GM18508 (cell line): ENCODE results near the gene ZCCHC12.

Experiments used
- ATAC-seq: cut with Tn5 transposase; IDR thresholded peaks from one replicate; pipeline ENCODE4 v1.9.1; 2021; ENCODE audit warnings: moderate number of reproducible peaks; ENCODE audit not compliant: insufficient read depth, unreplicated experiment

The ZCCHC12 gene

GRCh38 chrX:118865231-118865630 is 41.6 kb downstream of the ZCCHC12 start:
- ATAC-seq: no peak

GRCh38 chrX:118867251-118867650 is 43.6 kb downstream of the ZCCHC12 start:
- no peak for ATAC-seq

GRCh38 chrX:118872102-118872566 is 48.5 kb downstream of the ZCCHC12 start:
- no peak for ATAC-seq
